GM18498 (cell line): Measurements from ENCODE around the gene NPW.
"Not testable (repeated sequence)": the region's sequence is repeated elsewhere in the genome, so short reads cannot be mapped to it uniquely, and the experiment has no call there.

Experiments used
- ATAC-seq: cut with Tn5 transposase; IDR thresholded peaks from one replicate; pipeline ENCODE4 v1.9.1; 2021; ENCODE audit warnings: mild to moderate bottlenecking, moderate library complexity; ENCODE audit not compliant: unreplicated experiment

NPW gene

GRCh38 chr16:2019921-2020831, 591 bp downstream of the NPW start:
- no peak for ATAC-seq

- peak; percentile 13 for ATAC-seq
Observed at GRCh38 chr16:2022723-2023091, 3.1 kb downstream of the NPW start.

- ATAC-seq = peak; percentile 83
Observed at GRCh38 chr16:2023092-2024031, 3.8 kb downstream of the NPW start.

- ATAC-seq = no peak
Observed at GRCh38 chr16:2024032-2024420, 4.4 kb downstream of the NPW start.

- ATAC-seq = no peak
Observed at GRCh38 chr16:2025251-2025650, 5.7 kb downstream of the NPW start.

GRCh38 chr16:2025878-2026460, 6.4 kb downstream of the NPW start:
- no peak for ATAC-seq

- ATAC-seq = no peak
Observed at GRCh38 chr16:2026461-2027023, 7.0 kb downstream of the NPW start, which contains the start of gene NHERF2. Gene NHERF2 (plus strand): TSS chr16:2026902. CDS start chr16:2027006, 104 bp downstream.

- ATAC-seq = no peak
Observed at GRCh38 chr16:2027024-2028010, 7.7 kb downstream of the NPW start.

- ATAC-seq = no peak
Observed at GRCh38 chr16:2028146-2028545, 8.6 kb downstream of the NPW start.

- ATAC-seq = no peak
Observed at GRCh38 chr16:2028620-2029220, 9.1 kb downstream of the NPW start.

- no peak for ATAC-seq
Observed at GRCh38 chr16:2029350-2029749, 9.8 kb downstream of the NPW start.

GRCh38 chr16:2030036-2030435, 10.5 kb downstream of the NPW start:
- no peak for ATAC-seq

GRCh38 chr16:2031081-2031577, 11.5 kb downstream of the NPW start:
- no peak for ATAC-seq

- ATAC-seq = no peak
Observed at GRCh38 chr16:2032285-2033056, 12.9 kb downstream of the NPW start.

GRCh38 chr16:2033057-2033908, 13.7 kb downstream of the NPW start:
- ATAC-seq = no peak

GRCh38 chr16:2033909-2034695, 14.5 kb downstream of the NPW start:
- ATAC-seq = not testable (repeated sequence)
